Mesendoderm (in vitro differentiated cells): ENCODE data around the gene CA4.
"Not testable (repeated sequence)": the region's sequence is repeated elsewhere in the genome, so short reads cannot be mapped to it uniquely, and the experiment has no call there.

Experiments
- DNase-seq: peaks from one replicate; pipeline ENCODE4 v3.0.0; 2013
- H2AK5ac ChIP-seq: 2 replicates; pipeline ENCODE4 v1.6.1; 2013; ENCODE audit warnings: low read length, inconsistent platforms
- H2BK120ac ChIP-seq: 2 replicates; pipeline ENCODE4 v1.6.1; 2013; ENCODE audit warnings: low read depth, mild to moderate bottlenecking, low read length, moderate library complexity, mixed read lengths
- H2BK15ac ChIP-seq: replicated peaks from 2 replicates; pipeline ENCODE4 v1.6.1; 2013; ENCODE audit warnings: low read depth, mild to moderate bottlenecking, moderate library complexity
- H2BK5ac ChIP-seq: 2 replicates; pipeline ENCODE4 v1.6.1; 2013; ENCODE audit warnings: low read length, inconsistent platforms
- H3K18ac ChIP-seq: 2 replicates; pipeline ENCODE4 v1.6.1; 2013; ENCODE audit warnings: mild to moderate bottlenecking, low read length, mixed read lengths
- H3K23ac ChIP-seq: one replicate; pipeline ENCODE4 v1.6.1; 2013; ENCODE audit warnings: low read length
- H3K27ac ChIP-seq: 2 replicates; pipeline ENCODE4 v1.5.1; 2013; ENCODE audit warnings: low read depth, mild to moderate bottlenecking, inconsistent platforms, low read length, moderate library complexity
- H3K27me3 ChIP-seq: 2 replicates; pipeline ENCODE4 v1.6.1; 2013; ENCODE audit warnings: low read length, control low read depth, mild to moderate bottlenecking, inconsistent platforms; ENCODE audit not compliant: insufficient read depth, poor library complexity
- H3K36me3 ChIP-seq: 2 replicates; pipeline ENCODE4 v1.6.1; 2013; ENCODE audit warnings: low read length, inconsistent platforms; ENCODE audit not compliant: control insufficient read depth, insufficient read depth
- H3K4ac ChIP-seq: one replicate; pipeline ENCODE4 v1.6.1; 2013; ENCODE audit warnings: low read depth, mild to moderate bottlenecking, low read length, moderate library complexity
- H3K4me1 ChIP-seq: 2 replicates; pipeline ENCODE4 v1.6.1; 2013; ENCODE audit warnings: low read depth, low read length, inconsistent platforms; ENCODE audit not compliant: control insufficient read depth
- H3K4me2 ChIP-seq: 2 replicates; pipeline ENCODE4 v1.6.1; 2013; ENCODE audit warnings: low read length
- H3K4me3 ChIP-seq: 2 replicates; pipeline ENCODE4 v1.5.1; 2013; ENCODE audit warnings: mild to moderate bottlenecking, low read length
- H3K56ac ChIP-seq: one replicate; pipeline ENCODE4 v1.6.1; 2013; ENCODE audit warnings: low read length
- H3K79me1 ChIP-seq: 2 replicates; pipeline ENCODE4 v1.6.1; 2013; ENCODE audit warnings: low read length, inconsistent platforms
- H3K79me2 ChIP-seq: 2 replicates; pipeline ENCODE4 v1.6.1; 2013; ENCODE audit warnings: mild to moderate bottlenecking, low read length; ENCODE audit not compliant: control insufficient read depth, insufficient read depth
- H3K9ac ChIP-seq: 2 replicates; pipeline ENCODE4 v1.6.1; 2013; ENCODE audit warnings: low read length, inconsistent platforms
- H4K5ac ChIP-seq: one replicate; pipeline ENCODE4 v1.6.1; 2013; ENCODE audit warnings: low read length
- H4K8ac ChIP-seq: one replicate; pipeline ENCODE4 v1.6.1; 2013; ENCODE audit warnings: low read depth, mild to moderate bottlenecking, control low read depth, low read length, moderate library complexity
- WGBS: extraction: QIAGEN DNeasy Blood & Tissue Kit; methylation state at CpG from one replicate; pipeline ENCODE4 v1.1.7; 2013; ENCODE audit warnings: low lambda C conversion rate, missing lambda C conversion rate; ENCODE audit not compliant: insufficient coverage; ENCODE audit errors: extremely low coverage; 5-methylcytosine and 5-hydroxymethylcytosine counted together

CA4 gene

DNA sequence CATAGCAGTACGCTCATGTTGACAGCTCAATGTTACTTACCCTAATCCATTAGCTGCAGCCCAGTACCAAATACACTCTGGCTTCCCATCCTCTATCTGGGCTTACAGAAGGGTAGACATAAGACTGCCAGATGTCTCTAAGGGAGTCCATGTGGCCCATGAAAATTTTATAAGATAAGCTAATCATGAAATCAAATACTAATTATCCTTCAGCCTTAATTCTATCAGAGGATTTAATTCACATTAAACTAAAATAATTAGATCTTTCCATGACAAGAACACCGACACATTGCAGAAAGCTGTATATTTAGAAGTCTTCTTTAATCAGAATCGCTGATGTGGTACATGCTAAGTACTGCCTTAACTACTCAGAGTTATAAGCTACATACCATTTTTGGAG is 43.3 kb downstream of the CA4 start:
- H3K9ac ChIP-seq, H2BK15ac ChIP-seq, H2BK5ac ChIP-seq, H3K56ac ChIP-seq, H3K79me1 ChIP-seq, H3K4me1 ChIP-seq, H2BK120ac ChIP-seq, H3K27ac ChIP-seq, H3K4me2 ChIP-seq, DNase-seq, H3K4ac ChIP-seq, H3K79me2 ChIP-seq, H3K18ac ChIP-seq, H3K36me3 ChIP-seq, H3K4me3 ChIP-seq, H2AK5ac ChIP-seq, H4K5ac ChIP-seq, H4K8ac ChIP-seq, H3K23ac ChIP-seq, H3K27me3 ChIP-seq: not testable (repeated sequence)
- no CpG with 5 or more reads among the region's 3 CpGs for WGBS

DNA sequence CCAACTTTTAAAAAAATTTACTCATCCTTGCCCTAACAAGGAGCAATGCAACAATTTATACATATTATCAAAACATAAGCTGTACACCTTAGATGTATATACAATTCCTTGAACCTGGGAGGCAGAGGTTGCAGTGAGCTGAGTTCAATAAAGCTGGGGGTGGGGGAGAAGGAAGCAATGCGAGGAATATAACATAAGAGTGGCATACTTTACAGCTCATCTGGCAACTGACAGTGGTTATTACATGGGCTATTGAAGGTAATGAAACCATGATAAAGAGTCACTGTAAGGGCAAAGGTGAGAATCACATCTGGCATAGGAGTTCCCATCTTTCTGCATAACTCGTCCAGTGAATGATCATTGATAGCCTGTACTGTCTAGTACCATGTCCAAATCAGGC is 43.7 kb downstream of the CA4 start:
- Histone ChIP-seq H3K79me1 (no peaks in the 10 kb centered on the region), H4K8ac (no peak overlapping the region), H3K23ac (no peak overlapping the region), H3K4ac (no peak overlapping the region), H3K18ac (no peak overlapping the region), H2BK120ac (no peak overlapping the region), H3K27me3 (no peaks in the 10 kb centered on the region), H3K4me1 (no peaks in the 10 kb centered on the region), H3K36me3 (no peaks in the 10 kb centered on the region), H2BK5ac (no peak overlapping the region), H3K56ac (no peak overlapping the region), H4K5ac (no peak overlapping the region), H3K27ac (no peak overlapping the region), H3K79me2 (no peaks in the 10 kb centered on the region), H3K4me3 (no peak overlapping the region), H3K4me2 (no peak overlapping the region), H2BK15ac (no peak overlapping the region), H3K9ac (no peak overlapping the region), H2AK5ac (no peak overlapping the region)
- DNase-seq = no peak
- no CpG with 5 or more reads among the region's 2 CpGs for WGBS

DNA sequence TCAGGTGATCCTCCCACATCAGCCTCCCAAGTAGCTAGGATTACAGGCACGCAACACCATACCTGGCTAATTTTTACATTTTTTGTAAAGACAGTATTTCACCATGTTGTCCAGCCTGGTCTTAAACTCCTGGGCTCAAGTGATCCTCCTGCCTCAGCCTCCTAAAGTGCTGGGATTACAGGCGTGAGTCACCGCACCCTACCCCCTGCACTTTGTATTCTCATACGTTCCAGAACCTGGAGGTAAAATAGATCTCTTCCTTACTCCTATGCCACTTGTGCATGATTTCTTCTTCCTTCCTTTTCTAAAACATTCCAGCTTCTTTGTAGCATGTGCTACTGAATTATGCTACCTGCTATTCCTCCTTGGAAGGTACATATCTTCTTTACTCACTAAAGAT is 44.4 kb downstream of the CA4 start:
- not testable (repeated sequence) for H3K4me2 ChIP-seq, DNase-seq, H3K4me1 ChIP-seq, H3K56ac ChIP-seq, H3K4me3 ChIP-seq, H3K9ac ChIP-seq, H3K23ac ChIP-seq, H2BK5ac ChIP-seq, H3K79me1 ChIP-seq, H3K79me2 ChIP-seq, H3K18ac ChIP-seq, H2BK15ac ChIP-seq, H2BK120ac ChIP-seq, H4K8ac ChIP-seq, H3K27me3 ChIP-seq, H2AK5ac ChIP-seq, H3K4ac ChIP-seq, H3K36me3 ChIP-seq, H4K5ac ChIP-seq, H3K27ac ChIP-seq
- WGBS = no CpG with 5 or more reads among the region's 4 CpGs

DNA sequence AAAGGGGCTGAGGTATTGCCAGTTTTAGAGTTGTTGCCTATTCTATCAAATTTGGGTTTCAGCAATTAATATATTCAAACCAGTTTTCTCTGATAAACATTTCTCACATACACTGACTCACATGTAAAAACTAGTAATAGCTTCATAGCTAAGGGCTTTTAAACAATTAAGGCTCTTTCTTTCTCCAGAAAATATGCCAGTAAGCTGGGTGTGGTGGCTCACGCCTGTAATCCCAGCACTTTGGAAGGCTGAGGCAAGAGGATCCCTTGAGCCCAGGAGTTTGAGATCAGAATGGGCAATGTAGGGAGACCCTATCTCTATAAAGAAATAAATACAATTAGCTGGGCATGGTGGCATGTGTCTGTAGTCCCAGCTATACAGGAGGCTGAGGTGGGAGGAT is 48.9 kb downstream of the CA4 start:
- H3K79me2 ChIP-seq, H3K18ac ChIP-seq, H3K36me3 ChIP-seq, H4K8ac ChIP-seq, H2BK5ac ChIP-seq, H2AK5ac ChIP-seq, H3K4ac ChIP-seq, H3K4me3 ChIP-seq, H3K4me2 ChIP-seq, H3K27ac ChIP-seq, H4K5ac ChIP-seq, H2BK120ac ChIP-seq, H3K56ac ChIP-seq, H3K4me1 ChIP-seq, H3K9ac ChIP-seq, H2BK15ac ChIP-seq, DNase-seq, H3K27me3 ChIP-seq, H3K79me1 ChIP-seq, H3K23ac ChIP-seq: not testable (repeated sequence)
- no CpG with 5 or more reads among the region's 1 CpG for WGBS

DNA sequence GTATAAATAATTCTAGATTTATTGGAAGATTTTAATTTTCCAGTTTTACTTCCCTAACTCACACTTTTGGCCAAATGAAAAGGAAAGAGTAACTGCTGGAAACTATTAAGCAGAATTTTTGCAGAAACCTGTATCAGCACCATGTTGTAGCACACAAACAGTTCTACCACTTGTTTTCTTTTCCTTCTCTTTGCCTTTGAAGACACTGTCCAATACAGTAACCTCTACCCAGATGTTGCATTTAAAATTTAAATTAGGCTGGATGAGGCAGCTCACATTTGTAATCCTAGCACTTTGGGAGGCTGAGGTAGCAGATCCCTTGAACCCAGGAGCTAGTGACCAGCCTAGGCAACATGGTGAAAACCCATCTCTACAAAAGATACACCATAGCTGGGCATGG is 56.0 kb downstream of the CA4 start:
- H3K4ac ChIP-seq, DNase-seq, H3K79me2 ChIP-seq, H3K18ac ChIP-seq, H3K79me1 ChIP-seq, H3K56ac ChIP-seq, H3K4me2 ChIP-seq, H2BK120ac ChIP-seq, H3K27me3 ChIP-seq, H3K36me3 ChIP-seq, H2BK15ac ChIP-seq, H3K9ac ChIP-seq, H3K4me1 ChIP-seq, H2AK5ac ChIP-seq, H4K8ac ChIP-seq, H3K27ac ChIP-seq, H3K4me3 ChIP-seq, H3K23ac ChIP-seq, H2BK5ac ChIP-seq, H4K5ac ChIP-seq: not testable (repeated sequence)

DNA sequence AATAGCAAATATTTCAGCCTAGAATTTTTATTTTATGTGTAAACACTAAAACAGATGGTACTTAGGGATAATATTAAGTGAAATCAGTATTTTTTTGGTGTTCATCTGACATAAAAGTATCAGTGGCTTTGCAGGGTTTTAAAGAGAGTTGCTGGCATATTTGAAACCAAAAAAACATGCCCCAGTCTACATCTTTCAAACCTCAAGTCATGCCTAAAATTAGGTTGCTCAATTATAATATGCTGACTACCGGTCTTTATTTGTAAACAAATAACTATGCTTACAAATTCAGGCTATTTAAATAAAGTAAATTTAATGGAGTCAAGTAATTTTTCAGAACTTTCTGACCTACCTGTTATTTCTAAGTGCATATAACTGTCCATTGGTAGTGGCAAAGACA is 58.5 kb downstream of the CA4 start:
- not testable (repeated sequence) for H3K18ac ChIP-seq, H3K56ac ChIP-seq, H3K36me3 ChIP-seq, H2BK5ac ChIP-seq, H2AK5ac ChIP-seq, H3K79me2 ChIP-seq, H4K8ac ChIP-seq, H3K9ac ChIP-seq, DNase-seq, H3K4me1 ChIP-seq, H3K4me3 ChIP-seq, H3K23ac ChIP-seq, H2BK120ac ChIP-seq, H2BK15ac ChIP-seq, H3K27me3 ChIP-seq, H3K4me2 ChIP-seq, H3K4ac ChIP-seq, H3K27ac ChIP-seq, H4K5ac ChIP-seq, H3K79me1 ChIP-seq
- no CpG with 5 or more reads among the region's 1 CpG for WGBS
